Measurements from ENCODE around the gene CNGA1.

CNGA1 gene

GRCh38 chr4:48047896-48048295 lies 31.4 kb upstream of the CNGA1 start:
- TF ChIP-seq, protein P1, sequence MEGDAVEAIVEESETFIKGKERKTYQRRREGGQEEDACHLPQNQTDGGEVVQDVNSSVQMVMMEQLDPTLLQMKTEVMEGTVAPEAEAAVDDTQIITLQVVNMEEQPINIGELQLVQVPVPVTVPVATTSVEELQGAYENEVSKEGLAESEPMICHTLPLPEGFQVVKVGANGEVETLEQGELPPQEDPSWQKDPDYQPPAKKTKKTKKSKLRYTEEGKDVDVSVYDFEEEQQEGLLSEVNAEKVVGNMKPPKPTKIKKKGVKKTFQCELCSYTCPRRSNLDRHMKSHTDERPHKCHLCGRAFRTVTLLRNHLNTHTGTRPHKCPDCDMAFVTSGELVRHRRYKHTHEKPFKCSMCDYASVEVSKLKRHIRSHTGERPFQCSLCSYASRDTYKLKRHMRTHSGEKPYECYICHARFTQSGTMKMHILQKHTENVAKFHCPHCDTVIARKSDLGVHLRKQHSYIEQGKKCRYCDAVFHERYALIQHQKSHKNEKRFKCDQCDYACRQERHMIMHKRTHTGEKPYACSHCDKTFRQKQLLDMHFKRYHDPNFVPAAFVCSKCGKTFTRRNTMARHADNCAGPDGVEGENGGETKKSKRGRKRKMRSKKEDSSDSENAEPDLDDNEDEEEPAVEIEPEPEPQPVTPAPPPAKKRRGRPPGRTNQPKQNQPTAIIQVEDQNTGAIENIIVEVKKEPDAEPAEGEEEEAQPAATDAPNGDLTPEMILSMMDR (IDR thresholded peaks at IDR 0.05; ENCODE audit: borderline replicate concordance, insufficient read depth, low read depth, low read length), result no peak
- peak overlapping the region; percentile 10 for H3K4me3 ChIP-seq (ENCODE audit: low read depth, low read length)

GRCh38 chr4:48047421-48047844 lies 31.0 kb upstream of the CNGA1 start:
- TF ChIP-seq, protein P1 (IDR thresholded peaks at IDR 0.05; ENCODE audit: borderline replicate concordance, insufficient read depth, low read depth, low read length), result no peak
- peak overlapping the region; percentile 10 for H3K4me3 ChIP-seq (ENCODE audit: low read depth, low read length)

DNA sequence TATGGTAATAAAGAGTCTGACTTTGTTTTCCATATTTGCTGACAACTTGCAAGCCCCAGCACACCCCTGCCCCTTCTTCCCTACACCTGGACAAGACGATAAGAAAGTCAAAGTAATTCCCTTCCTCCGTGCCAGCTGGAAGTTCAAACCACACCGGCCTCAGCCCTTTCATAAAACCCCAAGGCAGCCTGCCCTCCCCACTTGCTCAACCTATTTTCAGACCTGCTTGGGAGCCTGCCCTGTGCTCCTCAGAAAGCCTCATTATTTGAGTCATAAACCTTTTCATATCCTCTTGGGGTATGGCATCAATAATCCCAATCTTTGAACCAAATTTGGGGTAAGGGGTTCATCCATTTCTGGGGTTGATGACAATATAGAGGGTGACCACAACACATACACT lies 29.6 kb upstream of the CNGA1 start:
- no peak overlapping the region for H3K4me3 ChIP-seq (ENCODE audit: low read depth, low read length)
- TF ChIP-seq, protein P1 (IDR thresholded peaks at IDR 0.05; ENCODE audit: borderline replicate concordance, insufficient read depth, low read depth, low read length), result no peak

DNA sequence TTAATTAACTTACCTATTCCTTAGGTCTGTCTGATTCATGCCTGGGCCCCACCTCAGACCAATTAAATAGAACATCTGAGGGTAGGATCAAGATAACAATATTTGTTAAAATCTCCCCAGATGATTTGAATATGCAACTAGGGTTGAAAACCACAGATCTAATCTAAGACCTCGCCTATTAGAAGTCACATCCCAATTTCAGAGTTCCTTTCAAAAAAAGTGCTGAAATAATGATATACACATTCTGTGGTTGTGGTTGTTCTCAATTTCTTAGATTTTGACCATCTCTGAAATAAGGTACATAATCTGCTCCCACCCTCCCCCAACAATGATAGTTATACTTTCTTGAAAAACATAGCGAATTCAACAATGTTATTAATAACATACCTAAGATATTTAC lies 27.8 kb upstream of the CNGA1 start:
- no peak overlapping the region for H3K4me3 ChIP-seq (ENCODE audit: low read depth, low read length)
- TF ChIP-seq, protein P1 (IDR thresholded peaks at IDR 0.05; ENCODE audit: borderline replicate concordance, insufficient read depth, low read depth, low read length), result no peak

DNA sequence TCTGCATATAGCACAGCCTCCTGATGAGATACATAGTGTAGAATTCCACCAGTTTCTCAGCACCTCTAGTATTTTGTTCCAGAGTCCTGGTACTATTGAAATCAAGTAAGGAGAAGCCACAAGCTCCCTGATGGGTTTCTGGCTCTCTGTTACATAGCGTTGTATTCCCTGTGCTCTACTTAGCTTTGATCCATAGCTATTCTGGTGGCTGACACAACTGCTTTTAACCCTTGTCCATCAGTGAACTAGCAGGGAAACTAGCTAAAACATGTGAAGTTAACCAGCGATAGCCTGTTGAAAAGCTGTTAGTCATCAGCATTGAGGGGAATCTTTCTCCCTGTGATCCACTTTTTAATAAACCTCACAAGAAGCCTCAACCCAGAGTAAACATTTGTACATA lies 27.0 kb upstream of the CNGA1 start:
- TF ChIP-seq, protein P1 (IDR thresholded peaks at IDR 0.05; ENCODE audit: borderline replicate concordance, insufficient read depth, low read depth, low read length), result no peak
- H3K4me3 ChIP-seq (ENCODE audit: low read depth, low read length), result no peak overlapping the region

DNA sequence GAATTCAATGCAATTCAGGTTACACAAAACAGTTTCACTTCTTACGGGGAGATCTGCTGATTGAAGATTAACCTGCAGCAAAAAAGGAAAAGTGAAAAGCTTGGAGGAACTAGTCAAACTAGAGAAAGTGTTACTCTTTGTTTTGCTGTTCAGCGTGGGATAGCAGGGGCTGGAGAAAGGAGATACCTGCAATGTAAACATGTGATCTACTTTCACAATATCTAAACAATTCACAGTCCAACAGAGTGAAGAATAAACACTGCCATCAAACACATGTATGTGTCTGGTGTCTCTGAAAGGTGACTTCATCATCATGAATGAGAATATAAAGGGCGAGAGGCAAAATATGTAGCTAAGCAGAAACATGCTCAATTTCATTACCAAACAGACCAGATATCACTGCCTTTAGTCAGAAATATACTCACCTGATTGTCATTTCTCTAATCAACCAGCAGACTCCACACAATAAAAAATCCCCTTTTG lies 26.5 kb upstream of the CNGA1 start:
- TF ChIP-seq, protein P1 (IDR thresholded peaks at IDR 0.05; ENCODE audit: borderline replicate concordance, insufficient read depth, low read depth, low read length), result no peak

GRCh38 chr4:48041535-48042137 lies 25.2 kb upstream of the CNGA1 start:
- TF ChIP-seq, protein P1 (IDR thresholded peaks at IDR 0.05; ENCODE audit: borderline replicate concordance, insufficient read depth, low read depth, low read length), result no peak
- no peak overlapping the region for H3K4me3 ChIP-seq (ENCODE audit: low read depth, low read length)

More for the DNA sequence above, 26.5 kb upstream of the CNGA1 start:
- no peak overlapping the region for H3K4me3 ChIP-seq (ENCODE audit: low read depth, low read length)
